Hindlimb muscle (tissue), 1 donor: ENCODE results near the gene ATP13A5. TPM values are rescaled to one million over a fixed set of nuclear protein-coding genes. Genes with fewer than 3 reads are reported as not detected.

Experiments used
- DNase-seq: peaks from one replicate; pipeline ENCODE4 v3.0.0-alpha.2; 2013
- polyA plus RNA-seq: library from polyadenylated mRNA; unstranded; fragments of 120-200 nt; gene quantifications from one replicate; pipeline ENCODE4 v1.2.1, GENCODE V29; 2013; ENCODE audit not compliant: insufficient read length

The ATP13A5 gene
- polyA plus RNA-seq, 1 donor = 0.88 TPM

DNA sequence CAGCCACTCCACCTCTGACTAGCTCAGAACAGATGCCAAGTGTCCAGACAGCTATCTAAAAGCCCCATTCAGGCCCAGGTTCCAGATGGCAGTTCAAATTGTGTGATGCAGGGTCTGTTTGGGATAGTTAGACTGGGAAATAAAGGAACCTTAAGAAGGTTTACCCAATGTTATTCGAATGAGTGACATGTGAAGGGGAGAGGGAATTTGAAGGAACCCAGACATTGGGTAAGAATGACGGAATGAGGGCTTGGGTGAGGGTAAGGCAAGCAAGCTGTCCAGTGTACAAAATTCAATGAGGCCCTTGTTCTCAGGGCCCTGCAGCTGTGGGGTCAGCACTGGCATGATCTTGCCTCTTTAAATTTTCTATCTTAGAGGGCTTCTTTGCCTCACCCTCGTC, 34.1 kb downstream of the ATP13A5 start:
- no peak for DNase-seq

DNA sequence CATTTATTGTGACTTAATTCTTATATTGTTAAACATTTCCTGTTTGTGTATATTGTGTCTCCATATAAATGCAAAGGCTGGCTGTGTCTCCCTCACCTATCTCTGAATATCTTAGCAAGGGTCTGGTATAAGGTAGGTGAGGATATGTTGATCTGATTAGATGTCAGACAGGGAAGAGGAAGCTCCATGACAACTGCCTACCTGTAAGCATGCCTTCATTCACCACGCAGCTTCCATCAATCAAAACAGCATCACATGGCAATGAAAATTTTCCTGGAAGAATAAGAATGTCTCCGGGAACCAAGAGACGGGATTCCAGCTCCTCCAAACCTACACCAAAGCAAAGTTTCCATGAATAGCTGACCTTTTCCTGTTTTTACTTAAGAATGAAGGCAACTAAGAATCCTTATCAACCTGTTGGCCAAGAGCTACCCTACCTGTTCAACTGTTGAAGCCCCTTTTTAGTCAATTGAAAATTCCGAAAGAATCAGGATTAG, 34.8 kb downstream of the ATP13A5 start:
- no peak for DNase-seq

DNA sequence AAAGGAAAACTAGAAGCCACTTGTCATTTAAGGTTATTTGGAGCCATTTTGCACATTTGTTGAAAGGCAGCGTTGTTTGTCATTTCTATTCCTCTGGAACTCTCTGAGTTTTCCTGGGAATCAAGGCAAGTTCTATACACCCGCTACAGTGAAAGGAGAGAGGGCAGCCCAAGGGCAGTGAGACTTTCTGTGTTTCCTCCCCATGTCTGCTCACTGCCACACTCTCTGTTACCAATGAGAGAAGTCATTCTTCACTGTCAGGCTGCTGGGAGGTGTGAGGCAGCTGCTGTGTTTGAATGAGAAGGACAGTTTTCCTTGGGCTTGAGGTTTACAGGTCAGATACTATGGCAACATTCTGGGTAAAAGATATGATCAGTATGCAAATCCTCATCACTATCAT, 36.0 kb downstream of the ATP13A5 start:
- no peak for DNase-seq

DNA sequence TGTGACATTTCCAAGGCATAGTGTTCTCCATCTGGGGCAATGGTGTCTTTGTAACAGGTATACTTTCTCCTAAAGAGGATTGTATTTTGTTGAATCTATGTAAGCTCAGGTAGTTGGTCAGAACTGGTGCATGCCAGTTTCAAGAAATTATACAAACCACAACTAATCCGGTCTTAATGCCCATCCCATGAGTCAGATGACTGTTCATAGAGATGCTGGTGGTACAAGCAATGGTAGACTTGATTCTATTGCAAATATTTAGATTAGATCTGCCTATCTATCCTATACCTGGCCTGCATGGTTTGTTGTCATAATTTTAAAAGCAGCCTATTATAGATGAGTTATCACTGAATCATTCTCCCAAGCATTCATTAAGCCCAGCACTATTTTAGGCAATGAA, 43.5 kb downstream of the ATP13A5 start:
- DNase-seq = no peak

DNA sequence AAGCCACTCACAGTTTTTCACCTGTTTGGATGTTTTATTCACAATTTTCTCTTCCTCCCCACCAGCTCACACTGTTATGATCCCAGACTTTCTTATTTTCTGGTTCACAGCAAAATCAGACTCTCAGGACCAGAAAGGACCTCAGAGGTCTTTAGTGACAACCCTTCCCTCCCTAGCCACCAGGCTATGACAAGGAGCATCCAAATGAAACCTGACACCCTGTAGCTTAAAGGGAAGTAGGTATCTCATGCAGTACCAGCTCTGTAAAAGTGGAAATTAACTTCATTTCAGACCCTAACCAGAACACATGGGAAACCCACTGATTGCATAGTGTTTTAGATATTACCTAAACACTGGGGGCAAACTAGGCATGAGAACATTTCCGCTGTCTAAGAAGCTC, 45.3 kb downstream of the ATP13A5 start:
- DNase-seq = no peak

- no peak for DNase-seq
Observed at GRCh38 chr3:193330555-193331204, 47.9 kb downstream of the ATP13A5 start.

GRCh38 chr3:193317682-193318300, 60.8 kb downstream of the ATP13A5 start:
- DNase-seq = peak; percentile 11

GRCh38 chr3:193314161-193314560, 64.4 kb downstream of the ATP13A5 start:
- no peak for DNase-seq

- DNase-seq = no peak
Observed at GRCh38 chr3:193313061-193313958, 65.2 kb downstream of the ATP13A5 start.

DNA sequence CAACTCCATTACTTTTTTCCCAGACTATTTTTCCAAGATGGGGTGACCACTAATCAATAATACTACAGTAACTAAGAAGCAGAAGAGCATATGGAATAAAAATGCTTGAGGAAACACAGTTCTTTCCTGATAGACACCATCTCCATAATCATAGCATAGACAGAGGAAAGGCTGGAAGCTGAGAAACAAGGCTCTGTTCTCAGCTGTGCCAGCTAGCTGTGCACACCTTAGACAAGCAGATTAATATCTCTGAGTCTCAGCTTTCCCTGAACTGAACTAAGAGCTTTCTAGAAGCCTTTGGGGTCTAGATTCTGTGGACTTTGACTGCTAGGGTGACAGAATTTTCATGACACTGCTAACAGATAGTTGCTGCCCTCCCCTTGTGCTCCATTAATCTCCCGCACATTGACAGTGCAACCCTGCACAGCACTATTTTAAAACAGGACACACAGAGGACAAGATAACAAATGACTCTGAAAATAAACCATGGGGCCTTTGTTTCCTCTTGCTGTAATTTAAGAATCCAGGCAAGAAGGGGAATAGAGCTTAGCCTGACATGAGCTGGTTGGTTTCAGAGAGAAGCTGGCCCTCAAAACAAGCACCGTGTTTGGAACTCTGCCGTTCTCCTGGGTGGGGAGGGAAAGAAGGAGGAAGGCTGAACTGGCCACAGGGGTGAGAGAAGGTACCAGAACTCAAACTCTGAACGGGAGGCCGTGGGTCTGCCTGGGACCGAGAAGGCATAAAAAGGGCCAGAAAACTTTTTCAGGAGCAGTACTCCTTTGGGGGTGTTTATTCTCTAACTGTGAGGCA, 67.4 kb downstream of the ATP13A5 start:
- no peak for DNase-seq

- no peak for DNase-seq
Observed at GRCh38 chr3:193305356-193305755, 73.2 kb downstream of the ATP13A5 start.

GRCh38 chr3:193301433-193301832, 77.1 kb downstream of the ATP13A5 start:
- no peak for DNase-seq

GRCh38 chr3:193297421-193297820, 81.1 kb downstream of the ATP13A5 start:
- DNase-seq = no peak

GRCh38 chr3:193295985-193296384, 82.6 kb downstream of the ATP13A5 start:
- DNase-seq = no peak

- no peak for DNase-seq
Observed at GRCh38 chr3:193292386-193292785, 86.2 kb downstream of the ATP13A5 start.

- DNase-seq = no peak
Observed at GRCh38 chr3:193271101-193271840, 107.3 kb downstream of the ATP13A5 start.

DNA sequence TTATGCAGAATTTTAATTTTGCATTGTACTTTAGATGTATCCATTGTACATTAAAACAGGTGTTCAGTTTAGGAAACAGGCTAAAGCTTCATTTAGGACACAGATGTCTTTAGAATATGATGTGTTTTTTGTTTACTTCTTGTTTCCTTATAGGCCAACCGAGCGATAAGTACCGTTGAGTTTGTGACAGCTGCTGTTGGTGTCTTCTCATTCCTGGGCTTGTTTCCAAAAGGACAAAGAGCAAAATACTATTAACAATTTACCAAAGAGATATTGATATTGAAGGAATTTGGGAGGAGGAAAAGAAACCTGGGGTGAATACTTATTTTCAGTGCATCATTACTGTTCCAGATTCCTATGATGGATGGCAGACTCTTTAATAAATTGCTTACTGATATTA, 108.1 kb downstream of the ATP13A5 start:
- no peak for DNase-seq

GRCh38 chr3:193269343-193270028, 109.1 kb downstream of the ATP13A5 start:
- no peak for DNase-seq

GRCh38 chr3:193262707-193263106, 115.8 kb downstream of the ATP13A5 start:
- no peak for DNase-seq

- no peak for DNase-seq
Observed at GRCh38 chr3:193261970-193262369, 116.6 kb downstream of the ATP13A5 start.
